ENCODE measurements around the gene TUBB4A.

Gene TUBB4A

GRCh38 chr19:6475321-6476108, 26.6 kb downstream of the TUBB4A start:
- TF ChIP-seq CTCF (conservative IDR thresholded peaks at IDR 0.05; ENCODE audit: low read depth, low read length) = no peak
- H3K4me3 ChIP-seq (ENCODE audit: low read length) = peak overlapping the region; percentile 33
- DNase-seq (ENCODE audit: low read depth) = no peak

- DNase-seq (ENCODE audit: low read depth) = no peak
- TF ChIP-seq CTCF (conservative IDR thresholded peaks at IDR 0.05; ENCODE audit: low read depth, low read length) = no peak
- no peak overlapping the region for H3K4me3 ChIP-seq (ENCODE audit: low read length)
Measured at GRCh38 chr19:6473647-6474046, 28.5 kb downstream of the TUBB4A start.

GRCh38 chr19:6472713-6473112, 29.4 kb downstream of the TUBB4A start:
- no peak overlapping the region for H3K4me3 ChIP-seq (ENCODE audit: low read length)
- no peak for DNase-seq (ENCODE audit: low read depth)
- TF ChIP-seq CTCF (conservative IDR thresholded peaks at IDR 0.05; ENCODE audit: low read depth, low read length) = no peak

- TF ChIP-seq CTCF (conservative IDR thresholded peaks at IDR 0.05; ENCODE audit: low read depth, low read length) = no peak
- H3K4me3 ChIP-seq (ENCODE audit: low read length) = no peak overlapping the region
- no peak for DNase-seq (ENCODE audit: low read depth)
Measured at GRCh38 chr19:6471076-6471475, 31.0 kb downstream of the TUBB4A start.

- no peak for DNase-seq (ENCODE audit: low read depth)
Measured at GRCh38 chr19:6470173-6470572, 31.9 kb downstream of the TUBB4A start.

GRCh38 chr19:6467384-6467783, 34.7 kb downstream of the TUBB4A start:
- H3K4me3 ChIP-seq (ENCODE audit: low read length) = no peak overlapping the region
- no peak for TF ChIP-seq CTCF (conservative IDR thresholded peaks at IDR 0.05; ENCODE audit: low read depth, low read length)
- DNase-seq (ENCODE audit: low read depth) = no peak

More at GRCh38 chr19:6470173-6470572, 31.9 kb downstream of the TUBB4A start:
- no peak overlapping the region for H3K4me3 ChIP-seq (ENCODE audit: low read length)
- TF ChIP-seq CTCF (conservative IDR thresholded peaks at IDR 0.05; ENCODE audit: low read depth, low read length) = no peak
